22Rv1 (cell line): ENCODE measurements around the gene BTN3A1.
"Not testable (repeated sequence)": the region's sequence is repeated elsewhere in the genome, so short reads cannot be mapped to it uniquely, and the experiment has no call there.

ENCODE experiments used
- H3K27ac ChIP-seq: fragments of 450-650 bp; 2 replicates; pipeline ENCODE4 v1.5.1; 2017
- ZFX ChIP-seq: fragments of 450-650 bp; IDR thresholded peaks from 2 replicates; pipeline ENCODE4 v1.6.1; 2017; ENCODE audit warnings: antibody characterized with exemption, borderline replicate concordance
- TF ChIP-seq, protein P1 (sequence below): fragments of 450-650 bp; IDR thresholded peaks from 2 replicates; pipeline ENCODE4 v1.5.1; 2017; ENCODE audit warnings: mild to moderate bottlenecking

The BTN3A1 gene

DNA sequence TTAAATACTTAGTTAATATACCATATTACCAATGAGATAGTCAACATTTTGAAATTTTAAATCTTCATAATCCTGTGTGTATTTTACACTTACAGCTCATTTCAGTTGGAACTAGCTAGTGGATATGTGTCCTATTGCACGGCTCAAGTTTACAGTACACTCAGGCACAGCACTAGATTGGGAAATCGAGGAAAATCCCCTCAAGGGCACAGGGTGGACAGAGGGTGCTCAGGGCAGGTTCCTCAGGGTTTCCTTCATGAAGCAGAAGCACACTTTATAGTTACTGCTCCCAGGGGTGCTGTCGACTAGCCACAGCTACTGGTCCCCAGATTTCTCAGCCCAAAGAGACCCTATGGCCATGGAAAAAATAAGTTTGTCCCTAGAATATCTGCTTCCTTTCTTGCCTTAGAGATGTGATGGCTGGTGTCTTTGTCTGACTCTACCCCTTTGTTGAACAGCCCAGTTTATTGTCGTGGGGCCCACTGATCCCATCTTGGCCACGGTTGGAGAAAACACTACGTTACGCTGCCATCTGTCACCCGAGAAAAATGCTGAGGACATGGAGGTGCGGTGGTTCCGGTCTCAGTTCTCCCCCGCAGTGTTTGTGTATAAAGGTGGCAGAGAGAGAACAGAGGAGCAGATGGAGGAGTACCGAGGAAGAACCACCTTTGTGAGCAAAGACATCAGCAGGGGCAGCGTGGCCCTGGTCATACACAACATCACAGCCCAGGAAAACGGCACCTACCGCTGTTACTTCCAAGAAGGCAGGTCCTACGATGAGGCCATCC, 57.1 kb downstream of the BTN3A1 start:
- TF ChIP-seq ZFX, result no peak
- TF ChIP-seq, protein P1, sequence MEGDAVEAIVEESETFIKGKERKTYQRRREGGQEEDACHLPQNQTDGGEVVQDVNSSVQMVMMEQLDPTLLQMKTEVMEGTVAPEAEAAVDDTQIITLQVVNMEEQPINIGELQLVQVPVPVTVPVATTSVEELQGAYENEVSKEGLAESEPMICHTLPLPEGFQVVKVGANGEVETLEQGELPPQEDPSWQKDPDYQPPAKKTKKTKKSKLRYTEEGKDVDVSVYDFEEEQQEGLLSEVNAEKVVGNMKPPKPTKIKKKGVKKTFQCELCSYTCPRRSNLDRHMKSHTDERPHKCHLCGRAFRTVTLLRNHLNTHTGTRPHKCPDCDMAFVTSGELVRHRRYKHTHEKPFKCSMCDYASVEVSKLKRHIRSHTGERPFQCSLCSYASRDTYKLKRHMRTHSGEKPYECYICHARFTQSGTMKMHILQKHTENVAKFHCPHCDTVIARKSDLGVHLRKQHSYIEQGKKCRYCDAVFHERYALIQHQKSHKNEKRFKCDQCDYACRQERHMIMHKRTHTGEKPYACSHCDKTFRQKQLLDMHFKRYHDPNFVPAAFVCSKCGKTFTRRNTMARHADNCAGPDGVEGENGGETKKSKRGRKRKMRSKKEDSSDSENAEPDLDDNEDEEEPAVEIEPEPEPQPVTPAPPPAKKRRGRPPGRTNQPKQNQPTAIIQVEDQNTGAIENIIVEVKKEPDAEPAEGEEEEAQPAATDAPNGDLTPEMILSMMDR, result no peak
- H3K27ac ChIP-seq, result no peak overlapping the region

DNA sequence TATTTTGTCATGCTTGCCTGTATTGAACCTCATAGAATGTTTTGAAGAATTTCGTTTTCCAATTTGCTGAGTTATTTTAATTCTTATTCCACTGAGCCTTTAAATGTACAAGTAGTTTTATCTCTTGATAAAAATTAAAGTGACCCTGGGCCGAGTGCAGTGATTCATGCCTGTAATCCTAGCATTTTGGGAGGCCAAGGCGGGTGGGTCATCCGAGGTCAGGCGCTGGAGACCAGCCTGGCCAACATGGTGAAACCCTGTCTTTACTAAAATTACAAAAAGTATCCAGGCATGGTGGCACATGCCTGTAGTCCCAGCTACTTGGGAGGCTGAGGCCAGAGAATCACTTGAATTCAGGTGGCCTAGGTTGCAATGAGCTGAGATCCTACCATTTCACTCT, 59.3 kb downstream of the BTN3A1 start:
- H3K27ac ChIP-seq, result not testable (repeated sequence)

DNA sequence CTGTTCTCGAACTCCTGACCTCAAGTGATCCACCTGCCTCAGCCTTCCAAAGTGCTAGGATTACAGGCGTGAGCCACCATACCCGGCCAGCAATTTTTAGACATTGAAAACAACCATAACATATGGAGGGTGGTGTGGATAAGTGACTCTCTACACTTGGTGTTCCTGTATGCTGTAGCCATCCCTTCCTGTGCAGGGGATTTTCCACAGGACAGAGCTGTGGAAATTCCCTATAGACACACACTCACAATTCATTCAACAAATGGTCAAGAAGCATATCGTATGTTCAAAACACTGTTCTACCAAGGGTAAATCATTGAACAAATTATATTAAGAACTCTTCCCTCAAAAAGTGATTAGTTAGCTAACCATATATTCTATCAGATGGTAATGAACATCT, 61.9 kb downstream of the BTN3A1 start:
- TF ChIP-seq, protein P1, result no peak
- no peak for TF ChIP-seq ZFX
- H3K27ac ChIP-seq, result no peak overlapping the region

DNA sequence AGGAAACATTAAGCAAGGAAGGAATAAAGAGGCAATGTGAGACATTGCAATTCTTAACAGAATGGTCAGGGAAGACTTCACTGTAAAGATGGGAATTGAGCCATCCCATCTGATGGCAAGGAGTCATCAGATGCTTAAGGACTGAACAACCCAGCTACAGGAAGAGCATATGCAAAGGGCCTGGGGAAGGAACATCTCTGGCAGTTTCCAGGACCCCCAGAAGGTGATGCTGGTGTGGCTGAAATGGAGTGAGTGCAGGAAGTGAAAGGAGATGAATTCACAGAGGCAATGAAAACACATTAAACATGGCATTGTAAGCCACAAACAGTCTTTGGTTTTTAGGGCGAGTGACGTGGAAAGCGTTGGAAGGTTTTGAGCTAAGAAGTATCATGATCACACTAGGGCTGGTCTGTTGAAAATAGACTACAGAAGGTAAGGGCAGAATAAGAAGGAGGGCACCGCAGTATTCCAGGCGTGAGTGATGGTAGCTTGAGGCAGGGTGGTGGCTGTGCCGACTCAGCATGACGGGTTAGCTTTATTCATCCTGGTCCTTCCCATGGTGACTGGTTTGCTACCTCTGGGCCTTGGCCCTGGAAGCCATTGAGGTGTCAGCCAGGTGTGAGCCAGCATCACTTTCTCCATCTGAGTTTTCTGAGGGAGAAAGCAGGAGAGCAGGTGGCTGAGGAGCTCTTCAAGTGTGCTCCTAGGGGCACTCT, 62.5 kb downstream of the BTN3A1 start:
- TF ChIP-seq ZFX, result no peak
- TF ChIP-seq, protein P1, result no peak
- no peak overlapping the region for H3K27ac ChIP-seq
